ENCODE data around the gene HOXB4.

Gene HOXB4

GRCh38 chr17:48526608-48527546, 51.3 kb downstream of the HOXB4 start:
- TF ChIP-seq CTCF (conservative IDR thresholded peaks at IDR 0.05; ENCODE audit: low read depth, low read length), result no peak
- H3K4me3 ChIP-seq (ENCODE audit: low read length), result no peak overlapping the region
- no peak for DNase-seq (ENCODE audit: low read depth)

All from retinal pigment epithelial cell (primary cell).